ENCODE data around the gene FBXW5. TPM values are rescaled to one million over a fixed set of nuclear protein-coding genes. Genes with fewer than 3 reads are reported as not detected.

Gene FBXW5
- polyA plus RNA-seq, 4 donors = 34.7 to 67.2 (median 37.2) TPM

- no peak for DNase-seq (ENCODE audit: low read depth in 4 of 4, low spot score in 3 of 4)
These were observed 7.2 kb upstream of the FBXW5 start, which contains the start of gene LCN12 for GRCh38 chr9:136951541-136952320. LCN12 (plus strand) TSS chr9:136952273; CDS start chr9:136952328, 55 bp downstream.

- no peak for DNase-seq (ENCODE audit: low read depth in 4 of 4, low spot score in 3 of 4)
These were observed 6.2 kb upstream of the FBXW5 start for GRCh38 chr9:136950656-136951276.

GRCh38 chr9:136949817-136950655 lies 5.5 kb upstream of the FBXW5 start:
- peak; percentile 75 to 90 (median 83) for DNase-seq (ENCODE audit: low read depth in 4 of 4, low spot score in 3 of 4)

GRCh38 chr9:136949239-136949816 lies 4.8 kb upstream of the FBXW5 start:
- no peak for DNase-seq (ENCODE audit: low read depth in 4 of 4, low spot score in 3 of 4)

- DNase-seq (ENCODE audit: low read depth in 4 of 4, low spot score in 3 of 4) = no peak
These were observed 3.5 kb upstream of the FBXW5 start for GRCh38 chr9:136947955-136948510.

- no peak for DNase-seq (ENCODE audit: low read depth in 4 of 4, low spot score in 3 of 4)
These were observed 2.7 kb upstream of the FBXW5 start for GRCh38 chr9:136947028-136947891.

GRCh38 chr9:136946228-136947027 lies 1.9 kb upstream of the FBXW5 start:
- DNase-seq (ENCODE audit: low read depth in 4 of 4, low spot score in 3 of 4) = no peak

- DNase-seq (ENCODE audit: low read depth in 4 of 4, low spot score in 3 of 4) = no peak
These were observed 1.0 kb upstream of the FBXW5 start for GRCh38 chr9:136945333-136946227.

- DNase-seq (ENCODE audit: low read depth in 4 of 4, low spot score in 3 of 4) = no peak
These were observed 373 bp downstream of the FBXW5 start for GRCh38 chr9:136944212-136944518.

GRCh38 chr9:136943291-136944211 lies 987 bp downstream of the FBXW5 start:
- no peak for DNase-seq (ENCODE audit: low read depth in 4 of 4, low spot score in 3 of 4)

- no peak for DNase-seq (ENCODE audit: low read depth in 4 of 4, low spot score in 3 of 4)
These were observed 1.7 kb downstream of the FBXW5 start for GRCh38 chr9:136942881-136943230.

- DNase-seq (ENCODE audit: low read depth in 4 of 4, low spot score in 3 of 4) = no peak
These were observed 2.2 kb downstream of the FBXW5 start for GRCh38 chr9:136942112-136942880.

GRCh38 chr9:136941231-136942111 lies 3.1 kb downstream of the FBXW5 start:
- DNase-seq (ENCODE audit: low read depth in 4 of 4, low spot score in 3 of 4) = no peak

- no peak for DNase-seq (ENCODE audit: low read depth in 4 of 4, low spot score in 3 of 4)
These were observed 3.9 kb downstream of the FBXW5 start for GRCh38 chr9:136940526-136941230.

Data from left renal pelvis (tissue), 4 donors.